HepG2 (cell line): ENCODE measurements around the gene RNF123. TPM values are rescaled to one million over a fixed set of nuclear protein-coding genes. Genes with fewer than 3 reads are reported as not detected.

Source experiments
- AGO2 ChIP-seq: fragments of 200-400 bp; formaldehyde crosslinking; optimal IDR thresholded peaks from 2 replicates; pipeline ENCODE3; 2017; ENCODE audit warnings: mild to moderate bottlenecking, low read depth, low read length, moderate library complexity
- ATF6 ChIP-seq: sonication (generic); formaldehyde crosslinking; conservative IDR thresholded peaks from 2 replicates; pipeline ENCODE4 v1.4.0; 2020; ENCODE audit warnings: missing genetic modification reagents
- BRCA1 ChIP-seq: sonication (generic); formaldehyde crosslinking; IDR thresholded peaks from 2 replicates; pipeline ENCODE4 v1.4.0; 2020; ENCODE audit warnings: missing genetic modification reagents
- CTCF ChIP-seq: sonication (generic); formaldehyde crosslinking; IDR thresholded peaks from 2 replicates; pipeline ENCODE4 v1.5.0; 2020; ENCODE audit warnings: mild to moderate bottlenecking, missing genetic modification reagents, moderate library complexity
- HOXD1 ChIP-seq: sonication (generic); formaldehyde crosslinking; IDR thresholded peaks from 2 replicates; pipeline ENCODE4 v1.5.0; 2020; ENCODE audit warnings: missing genetic modification reagents
- NFATC3 ChIP-seq: sonication (generic); formaldehyde crosslinking; IDR thresholded peaks from 2 replicates; pipeline ENCODE4 v1.5.1; 2020; ENCODE audit warnings: mild to moderate bottlenecking, missing genetic modification reagents
- RAD21 ChIP-seq: fragments of 450-650 bp; formaldehyde crosslinking; IDR thresholded peaks from 2 replicates; pipeline ENCODE4 v1.5.0; 2020; ENCODE audit warnings: mild to moderate bottlenecking
- SRSF4 ChIP-seq: fragments of 200-400 bp; formaldehyde crosslinking; IDR thresholded peaks from one replicate; pipeline ENCODE4 v1.6.1; 2018; ENCODE audit warnings: mild to moderate bottlenecking, low read depth, low read length, moderate library complexity; ENCODE audit not compliant: poor library complexity, severe bottlenecking
- STAG1 ChIP-seq: sonication (generic); formaldehyde crosslinking; IDR thresholded peaks from 2 replicates; pipeline ENCODE4 v1.4.0; 2020; ENCODE audit warnings: missing genetic modification reagents
- TCF7 ChIP-seq: sonication (generic); IDR thresholded peaks from 2 replicates; pipeline ENCODE4 v1.6.1; 2016; ENCODE audit warnings: antibody characterized with exemption, low read depth
- XRCC5 ChIP-seq: fragments of 200-400 bp; formaldehyde crosslinking; optimal IDR thresholded peaks from 2 replicates; pipeline ENCODE3; 2017; ENCODE audit warnings: mild to moderate bottlenecking, low read length
- ZFP41 ChIP-seq: sonication (generic); formaldehyde crosslinking; IDR thresholded peaks from 2 replicates; pipeline ENCODE4 v1.4.0; 2020; ENCODE audit warnings: mild to moderate bottlenecking, missing genetic modification reagents, borderline replicate concordance
- ZNF12 ChIP-seq: sonication (generic); formaldehyde crosslinking; IDR thresholded peaks from 2 replicates; pipeline ENCODE4 v1.5.0; 2020; ENCODE audit warnings: missing genetic modification reagents
- ZNF331 ChIP-seq: sonication (generic); formaldehyde crosslinking; IDR thresholded peaks from 2 replicates; pipeline ENCODE4 v1.4.0; 2020; ENCODE audit warnings: missing genetic modification reagents
- ZNF501 ChIP-seq: sonication (generic); formaldehyde crosslinking; IDR thresholded peaks from 2 replicates; pipeline ENCODE4 v1.5.1; 2020; ENCODE audit warnings: mild to moderate bottlenecking, moderate library complexity, missing genetic modification reagents
- ZNF563 ChIP-seq: sonication (generic); formaldehyde crosslinking; IDR thresholded peaks from 2 replicates; pipeline ENCODE4 v1.8.0; 2022; ENCODE audit warnings: mild to moderate bottlenecking, moderate library complexity, missing genetic modification reagents
- ZNF574 ChIP-seq: sonication (generic); formaldehyde crosslinking; IDR thresholded peaks from 2 replicates; pipeline ENCODE4 v1.4.0; 2020; ENCODE audit warnings: missing genetic modification reagents
- ZNF687 ChIP-seq: sonication (generic); formaldehyde crosslinking; IDR thresholded peaks from 2 replicates; pipeline ENCODE4 v1.5.1; 2020; ENCODE audit warnings: mild to moderate bottlenecking, missing genetic modification reagents, moderate library complexity
- ZNF850 ChIP-seq: sonication (generic); formaldehyde crosslinking; conservative IDR thresholded peaks from 2 replicates; pipeline ENCODE4 v1.9.0; 2021; ENCODE audit warnings: mild to moderate bottlenecking, missing genetic modification reagents
- polyA plus RNA-seq, 8 experiments: library from polyadenylated mRNA; depleted of rRNA in 3 of 8; stranded (reverse) in 7 of 8; unstranded in 1 of 8; fragments of >200 nt; fragmentation: Illumina TruSeq in 4 of 8; extraction: Trizol in 4 of 8; gene quantifications; 2 replicates each; pipeline versions ENCODE4 v1.2.1 to v1.2.3, GENCODE V29; 2011 to 2016; ENCODE audit warnings: low read depth in 4 of 8, missing spikeins in 1 of 8, mixed read lengths in 1 of 8; ENCODE audit not compliant: insufficient read depth in 1 of 8
- total RNA-seq, 5 experiments: library from RNA; depleted of rRNA; stranded (reverse); fragments of >200 nt; fragmentation: Illumina TruSeq; extraction: Trizol; gene quantifications; 2 replicates each; pipeline ENCODE4 v1.2.3, GENCODE V29; 2016; ENCODE audit warnings: low read depth in 1 of 5

Gene RNF123
- total and polyA plus RNA-seq, 2 of the 13 experiments (the other 11 are each of a cell fraction or from before 2014, with no cell fraction given) = 29.9 to 82.2 TPM

- TF ChIP-seq CTCF (CRISPR knock-in tag) = peak; percentile 70
- peak; percentile 48 for TF ChIP-seq XRCC5
- peak; percentile 21; the same call in 1 of the 2 replicates for TF ChIP-seq RAD21 (CRISPR knock-in tag)
- TF ChIP-seq BRCA1 (CRISPR knock-in tag) = no peak
- TF ChIP-seq HOXD1 (CRISPR knock-in tag) = no peak
- TF ChIP-seq ATF6 = no peak
- no peak for TF ChIP-seq SRSF4
- TF ChIP-seq ZFP41 (CRISPR knock-in tag) = no peak
- TF ChIP-seq NFATC3 (CRISPR knock-in tag) = no peak
- no peak for TF ChIP-seq ZNF563 (CRISPR knock-in tag)
- TF ChIP-seq ZNF574 (CRISPR knock-in tag) = no peak
- TF ChIP-seq ZNF501 (CRISPR knock-in tag) = no peak
- TF ChIP-seq ZNF12 (CRISPR knock-in tag) = no peak
- TF ChIP-seq ZNF687 (CRISPR knock-in tag) = peak; percentile 33; the same call in 1 of the 2 replicates
- TF ChIP-seq ZNF850 (CRISPR knock-in tag) = no peak
- TF ChIP-seq AGO2 = peak; percentile 64
- TF ChIP-seq STAG1 = peak; percentile 46
- no peak for TF ChIP-seq ZNF331 (CRISPR knock-in tag)
- no peak for TF ChIP-seq TCF7
Measured at GRCh38 chr3:49701388-49702077, 12.2 kb downstream of the RNF123 start (continued).
